ENCODE data around the gene ABHD12.

GRCh38 chr20:25389401-25389857, 1.2 kb downstream of the ABHD12 start:
- TF ChIP-seq CTCF (optimal IDR thresholded peaks at IDR 0.05 in 1 of 3, IDR thresholded peaks at IDR 0.05 in 1 of 3, conservative IDR thresholded peaks at IDR 0.05 in 1 of 3; ENCODE audit: extremely low read depth in 1 of 3, insufficient read depth in 2 of 3, low read length in 3 of 3) (no peak), EZH2 (IDR thresholded peaks at IDR 0.05; ENCODE audit: low read length) (no peak)

Data from keratinocyte (primary cell).